ENCODE results near the gene FXYD6. TPM values are rescaled to one million over a fixed set of nuclear protein-coding genes. Genes with fewer than 3 reads are reported as not detected.

The FXYD6 gene
- total RNA-seq, 1 donor from 2014 or later: 95.6 TPM

DNA sequence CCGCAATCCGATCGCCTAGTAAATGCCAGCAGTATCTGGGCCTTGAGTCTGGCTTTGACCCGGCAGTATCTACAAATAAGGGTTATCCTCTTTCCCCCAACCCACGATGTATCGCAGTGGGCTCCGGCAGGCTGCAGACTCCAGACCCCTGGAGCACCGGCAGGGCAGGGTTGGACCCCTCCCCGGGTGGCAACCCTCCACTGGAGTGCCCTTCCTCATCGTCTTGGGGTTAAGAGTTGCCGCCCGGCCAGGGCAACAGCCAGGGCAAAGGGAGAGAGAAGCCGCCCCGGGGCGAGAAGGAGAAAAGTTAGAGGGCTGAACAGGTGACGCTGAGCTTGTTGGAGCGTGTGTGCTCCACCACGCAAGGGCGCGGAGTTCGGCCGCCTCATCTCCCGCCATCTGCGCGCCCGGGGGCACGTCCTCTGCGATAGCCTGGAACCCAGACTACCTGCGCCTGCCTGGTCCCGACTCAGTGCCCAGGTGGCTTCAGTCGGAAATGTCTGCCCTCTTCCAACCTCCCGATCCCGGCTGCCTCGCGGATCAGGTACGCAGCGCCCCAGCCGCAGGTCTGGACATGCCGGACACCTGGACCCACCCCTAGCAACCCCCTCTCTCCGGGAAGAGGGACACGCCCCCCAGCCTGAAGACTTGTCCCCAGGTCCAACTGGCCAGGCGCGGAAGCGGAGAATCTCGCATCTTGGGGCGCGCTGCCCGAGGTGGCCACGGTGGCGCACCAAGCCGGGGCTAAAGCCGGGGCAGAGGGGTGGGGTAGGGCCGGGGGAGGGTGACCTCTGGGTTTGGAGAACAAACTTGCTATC, 80.6 kb downstream of the FXYD6 start:
- peak overlapping the region; percentile 76 for H3K4me3 Mint-ChIP-seq
- peaks cover 26% of the 10 kb centered on the region for H3K4me1 Mint-ChIP-seq
- Histone ChIP-seq H3K79me2 (ENCODE audit: low read depth) (no peaks in the 10 kb centered on the region), H3K36me3 (no peaks in the 10 kb centered on the region), H3K4me1 (peaks cover 15% of the 10 kb centered on the region), H3K9ac (no peak overlapping the region), H3K4me3 (peak overlapping the region; percentile 51), H3K27me3 (peaks cover 94% of the 10 kb centered on the region), H2AFZ (replicated peaks) (peak overlapping the region; percentile 38), H3K4me2 (peak overlapping the region; percentile 92), H4K20me1 (ENCODE audit: low read depth) (peaks cover 25% of the 10 kb centered on the region), H3K9me3 (ENCODE audit: low read depth) (no peaks in the 10 kb centered on the region), H3F3A (ENCODE audit: low read depth) (peaks cover 4% of the 10 kb centered on the region), H3K27ac (no peak overlapping the region)
- DNase-seq (ENCODE audit: low spot score): peak; percentile 46
- TF ChIP-seq EZH2phosphoT487 (IDR thresholded peaks at IDR 0.05) (peak; percentile 84), EZH2 (IDR thresholded peaks at IDR 0.05) (peak; percentile 92)
- TF ChIP-seq, protein P1, sequence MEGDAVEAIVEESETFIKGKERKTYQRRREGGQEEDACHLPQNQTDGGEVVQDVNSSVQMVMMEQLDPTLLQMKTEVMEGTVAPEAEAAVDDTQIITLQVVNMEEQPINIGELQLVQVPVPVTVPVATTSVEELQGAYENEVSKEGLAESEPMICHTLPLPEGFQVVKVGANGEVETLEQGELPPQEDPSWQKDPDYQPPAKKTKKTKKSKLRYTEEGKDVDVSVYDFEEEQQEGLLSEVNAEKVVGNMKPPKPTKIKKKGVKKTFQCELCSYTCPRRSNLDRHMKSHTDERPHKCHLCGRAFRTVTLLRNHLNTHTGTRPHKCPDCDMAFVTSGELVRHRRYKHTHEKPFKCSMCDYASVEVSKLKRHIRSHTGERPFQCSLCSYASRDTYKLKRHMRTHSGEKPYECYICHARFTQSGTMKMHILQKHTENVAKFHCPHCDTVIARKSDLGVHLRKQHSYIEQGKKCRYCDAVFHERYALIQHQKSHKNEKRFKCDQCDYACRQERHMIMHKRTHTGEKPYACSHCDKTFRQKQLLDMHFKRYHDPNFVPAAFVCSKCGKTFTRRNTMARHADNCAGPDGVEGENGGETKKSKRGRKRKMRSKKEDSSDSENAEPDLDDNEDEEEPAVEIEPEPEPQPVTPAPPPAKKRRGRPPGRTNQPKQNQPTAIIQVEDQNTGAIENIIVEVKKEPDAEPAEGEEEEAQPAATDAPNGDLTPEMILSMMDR (IDR thresholded peaks at IDR 0.05): peak; percentile 7
- peaks cover 65% of the 10 kb centered on the region for H3K27me3 Mint-ChIP-seq (ENCODE audit: insufficient read depth, low read depth)
- H3K27ac Mint-ChIP-seq: no peak overlapping the region
- H3K9me3 Mint-ChIP-seq: no peaks in the 10 kb centered on the region
- H3K36me3 Mint-ChIP-seq: no peaks in the 10 kb centered on the region

DNA sequence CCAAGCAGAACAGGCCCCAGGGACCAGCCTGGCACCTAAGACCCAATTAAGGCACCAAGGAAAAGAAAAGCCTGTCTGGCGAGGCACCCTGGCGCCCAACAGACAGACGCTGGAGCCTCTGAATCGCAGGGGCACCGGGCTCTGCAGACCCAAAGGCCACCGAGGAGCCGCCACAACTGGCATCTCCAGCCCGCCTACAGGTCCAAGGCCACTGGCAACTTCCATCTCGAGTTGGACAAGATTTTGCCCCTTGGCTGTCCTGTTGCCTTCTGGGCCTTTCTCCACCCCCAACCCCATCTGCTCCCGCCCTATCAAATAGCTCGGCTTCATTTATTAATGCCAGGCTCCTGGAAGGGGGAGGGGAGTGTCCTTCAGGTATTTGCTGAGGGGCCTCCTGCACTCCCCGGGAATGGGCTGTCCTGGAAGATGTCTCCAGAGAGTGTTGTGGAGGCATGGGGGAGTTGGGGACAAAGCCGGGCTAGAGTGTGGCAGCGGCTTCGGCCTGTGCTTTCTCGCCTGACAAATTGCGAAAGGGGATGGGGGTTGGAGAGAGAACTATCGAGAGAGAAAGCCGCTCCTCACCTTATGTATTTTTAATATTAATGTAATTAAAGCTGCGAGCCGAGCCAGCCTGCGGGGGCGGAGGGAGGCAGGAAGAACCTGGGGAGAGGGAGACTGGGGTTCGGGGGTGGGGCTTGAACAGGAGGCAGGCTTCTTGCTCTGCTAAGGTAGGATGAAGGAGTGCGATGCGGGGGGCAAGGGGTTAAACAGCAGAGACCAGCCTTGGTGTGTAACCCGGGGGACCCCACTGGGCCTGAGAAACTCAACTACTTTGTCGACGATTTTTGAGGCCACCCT, 81.5 kb downstream of the FXYD6 start:
- Histone ChIP-seq H3K4me3 (peak overlapping the region; percentile 51), H3K4me2 (peak overlapping the region; percentile 92), H3K36me3 (no peaks in the 10 kb centered on the region), H3K9ac (no peak overlapping the region), H4K20me1 (ENCODE audit: low read depth) (peaks cover 25% of the 10 kb centered on the region), H3K27ac (no peak overlapping the region), H3K79me2 (ENCODE audit: low read depth) (no peaks in the 10 kb centered on the region), H2AFZ (replicated peaks) (no peak overlapping the region), H3K9me3 (ENCODE audit: low read depth) (no peaks in the 10 kb centered on the region), H3K27me3 (peaks cover 86% of the 10 kb centered on the region), H3K4me1 (peaks cover 15% of the 10 kb centered on the region), H3F3A (ENCODE audit: low read depth) (peaks cover 4% of the 10 kb centered on the region)
- Mint-ChIP-seq H3K27ac (no peak overlapping the region), H3K9me3 (no peaks in the 10 kb centered on the region), H3K27me3 (ENCODE audit: insufficient read depth, low read depth) (peaks cover 64% of the 10 kb centered on the region), H3K4me3 (peak overlapping the region; percentile 69), H3K36me3 (no peaks in the 10 kb centered on the region), H3K4me1 (peaks cover 26% of the 10 kb centered on the region)
- no peak for DNase-seq (ENCODE audit: low spot score)
- TF ChIP-seq EZH2phosphoT487 (IDR thresholded peaks at IDR 0.05): no peak
- TF ChIP-seq, protein P1 (IDR thresholded peaks at IDR 0.05): no peak
- TF ChIP-seq EZH2 (IDR thresholded peaks at IDR 0.05): no peak

DNA sequence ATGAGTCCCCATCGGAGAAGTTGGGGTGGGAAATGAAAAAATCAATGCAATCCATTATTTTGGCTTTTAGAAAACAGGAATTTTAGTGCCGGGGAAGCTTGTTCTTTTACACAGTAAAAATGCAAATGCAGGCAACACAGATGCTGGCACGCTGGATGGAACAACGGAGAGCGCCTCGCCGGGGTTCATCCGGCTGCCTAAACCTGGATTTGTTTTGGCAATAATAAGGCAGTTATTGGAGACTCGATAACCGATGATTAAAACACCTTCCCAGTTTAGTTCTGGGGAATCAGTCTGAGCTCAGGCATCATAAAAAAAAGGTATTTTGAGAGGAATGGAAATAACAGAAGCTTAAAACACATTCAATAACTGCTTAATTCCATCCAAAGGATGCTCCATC, 82.3 kb downstream of the FXYD6 start:
- TF ChIP-seq, protein P1 (IDR thresholded peaks at IDR 0.05): no peak
- no peak for TF ChIP-seq EZH2phosphoT487 (IDR thresholded peaks at IDR 0.05)
- no peak for TF ChIP-seq EZH2 (IDR thresholded peaks at IDR 0.05)
- no peak overlapping the region for H2AFZ ChIP-seq (replicated peaks)
- no peak for DNase-seq (ENCODE audit: low spot score)
- H3K36me3 ChIP-seq: no peaks in the 10 kb centered on the region
- H3K4me1 ChIP-seq: peaks cover 15% of the 10 kb centered on the region
- peaks cover 19% of the 10 kb centered on the region for H3K4me1 Mint-ChIP-seq
- no peaks in the 10 kb centered on the region for H3K36me3 Mint-ChIP-seq
- H3K27ac Mint-ChIP-seq: no peak overlapping the region
- H3F3A ChIP-seq (ENCODE audit: low read depth): peaks cover 4% of the 10 kb centered on the region
- peaks cover 57% of the 10 kb centered on the region for H3K27me3 Mint-ChIP-seq (ENCODE audit: insufficient read depth, low read depth)
- H3K79me2 ChIP-seq (ENCODE audit: low read depth): no peaks in the 10 kb centered on the region
- H3K9ac ChIP-seq: no peak overlapping the region
- H3K27ac ChIP-seq: no peak overlapping the region
- H3K4me2 ChIP-seq: no peak overlapping the region
- no peak overlapping the region for H3K4me3 Mint-ChIP-seq
- H4K20me1 ChIP-seq (ENCODE audit: low read depth): peaks cover 25% of the 10 kb centered on the region
- no peak overlapping the region for H3K4me3 ChIP-seq
- H3K27me3 ChIP-seq: peaks cover 77% of the 10 kb centered on the region
- H3K9me3 Mint-ChIP-seq: no peaks in the 10 kb centered on the region
- no peaks in the 10 kb centered on the region for H3K9me3 ChIP-seq (ENCODE audit: low read depth)

Measured in neural progenitor cell (in vitro differentiated cells).